IPS-18c (cell line): ENCODE results near the gene DERL3.

ENCODE experiments used
- H3K4me3 ChIP-seq: 2 replicates; pipeline ENCODE4 v1.7.0; 2013; ENCODE audit warnings: low read depth, mild to moderate bottlenecking, low read length, moderate library complexity; ENCODE audit not compliant: insufficient read depth
- H3K9me3 ChIP-seq: one replicate; pipeline ENCODE4 v1.6.1; 2013; ENCODE audit warnings: mild to moderate bottlenecking, low read length, moderate library complexity; ENCODE audit not compliant: control insufficient read depth, insufficient read depth

DERL3 gene

DNA sequence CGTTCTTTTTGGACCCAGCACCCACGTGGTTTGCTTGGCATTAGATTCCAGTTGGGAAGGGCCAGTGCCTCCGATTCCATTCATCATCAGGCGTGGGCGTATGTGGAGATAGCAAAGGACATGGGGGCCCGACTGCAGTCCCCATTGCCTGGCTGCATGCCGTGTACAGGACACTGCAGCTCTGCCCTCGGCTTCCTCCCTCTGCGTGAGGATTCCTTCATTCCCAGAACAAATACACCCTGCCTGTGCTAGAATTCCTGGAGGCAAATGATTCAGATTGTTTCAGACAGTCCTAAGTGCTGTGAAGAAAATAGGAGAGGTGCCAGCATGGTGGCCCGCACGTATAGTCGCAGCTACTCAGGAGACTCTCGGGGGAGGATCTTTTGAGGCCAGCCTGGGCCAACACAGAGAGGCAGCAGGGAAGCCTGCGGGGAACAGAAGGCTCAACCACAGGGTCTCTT lies 15.4 kb downstream of the DERL3 start:
- Histone ChIP-seq H3K4me3 (no peak overlapping the region), H3K9me3 (no peaks in the 10 kb centered on the region)

DNA sequence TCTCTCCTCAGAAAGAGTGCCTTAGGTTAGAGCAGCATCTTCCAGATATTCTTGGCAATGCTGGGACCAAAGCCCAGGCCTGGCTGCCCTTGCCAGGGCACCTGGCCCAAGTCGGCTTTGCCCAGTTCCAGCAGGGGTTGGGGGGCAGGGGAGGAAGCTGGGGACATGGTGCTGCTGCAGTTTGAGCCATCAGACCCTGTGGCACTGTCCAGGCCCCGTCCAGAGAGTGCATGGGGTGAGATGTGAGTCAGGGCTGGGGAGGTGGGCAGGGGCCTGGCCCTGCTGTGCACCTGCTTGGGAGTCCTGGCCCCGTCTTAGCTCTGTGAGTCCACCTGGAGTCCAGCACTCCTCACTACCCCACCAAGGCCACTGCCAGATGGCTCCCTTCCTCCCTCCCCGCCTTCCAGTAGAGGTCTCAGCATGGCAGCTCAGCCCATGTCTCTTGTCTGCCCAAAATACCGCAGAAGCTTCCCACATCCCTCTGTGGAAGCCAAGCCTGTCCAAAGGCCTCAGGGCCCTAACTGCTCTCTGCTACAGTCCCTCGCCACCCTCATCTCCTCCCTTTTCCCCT lies 16.6 kb downstream of the DERL3 start:
- H3K9me3 ChIP-seq, result no peaks in the 10 kb centered on the region

DNA sequence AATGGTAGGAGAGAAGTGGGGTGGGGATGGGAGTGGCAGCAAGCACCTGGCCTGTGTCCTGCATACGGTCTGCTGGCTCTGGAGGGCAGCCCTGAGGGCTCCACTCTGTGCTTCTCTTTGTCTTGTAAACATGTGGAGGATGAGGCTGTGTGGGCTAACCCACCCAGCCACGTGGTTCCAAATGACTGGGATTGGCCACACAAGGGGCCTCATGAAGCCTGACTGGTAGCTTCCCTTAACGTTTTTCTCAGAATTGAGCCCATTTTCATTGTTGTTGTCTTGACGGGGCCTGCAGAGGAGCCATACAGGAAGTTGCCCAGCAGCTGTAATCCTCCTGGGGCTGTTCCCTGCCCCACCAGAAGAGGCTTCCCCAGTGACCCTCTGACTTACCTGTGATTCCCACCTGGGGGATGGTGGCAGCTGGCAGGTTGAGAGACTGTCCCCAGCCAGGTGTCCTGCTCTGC lies 18.0 kb downstream of the DERL3 start:
- no peak overlapping the region for H3K4me3 ChIP-seq
- H3K9me3 ChIP-seq, result no peaks in the 10 kb centered on the region

More for the DNA sequence above, 16.6 kb downstream of the DERL3 start:
- H3K4me3 ChIP-seq, result no peak overlapping the region

GRCh38 chr22:23818541-23818940 lies 20.3 kb downstream of the DERL3 start:
- H3K9me3 ChIP-seq, result no peaks in the 10 kb centered on the region

DNA sequence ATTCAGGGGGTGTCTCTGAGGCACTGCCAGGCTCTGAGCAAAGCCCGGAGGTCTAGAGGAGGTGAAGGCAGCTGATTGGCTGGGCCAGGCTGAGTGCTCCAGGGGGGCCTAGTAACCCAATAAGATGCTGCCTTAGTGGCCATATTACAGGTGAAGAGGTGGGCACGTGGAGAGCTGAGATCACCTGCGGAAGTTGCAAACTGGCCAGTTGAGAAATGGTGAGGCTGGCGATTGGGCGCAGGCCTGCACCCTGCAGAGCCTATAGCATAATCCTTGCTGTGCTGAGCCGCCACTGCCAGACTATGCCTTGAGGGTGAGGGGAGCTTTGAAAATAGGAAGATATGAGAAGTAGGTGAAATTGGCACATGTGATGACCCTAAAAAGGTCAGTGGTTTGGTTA lies 21.7 kb downstream of the DERL3 start:
- Histone ChIP-seq H3K4me3 (no peak overlapping the region), H3K9me3 (no peaks in the 10 kb centered on the region)

More at GRCh38 chr22:23818541-23818940, 20.3 kb downstream of the DERL3 start:
- no peak overlapping the region for H3K4me3 ChIP-seq

DNA sequence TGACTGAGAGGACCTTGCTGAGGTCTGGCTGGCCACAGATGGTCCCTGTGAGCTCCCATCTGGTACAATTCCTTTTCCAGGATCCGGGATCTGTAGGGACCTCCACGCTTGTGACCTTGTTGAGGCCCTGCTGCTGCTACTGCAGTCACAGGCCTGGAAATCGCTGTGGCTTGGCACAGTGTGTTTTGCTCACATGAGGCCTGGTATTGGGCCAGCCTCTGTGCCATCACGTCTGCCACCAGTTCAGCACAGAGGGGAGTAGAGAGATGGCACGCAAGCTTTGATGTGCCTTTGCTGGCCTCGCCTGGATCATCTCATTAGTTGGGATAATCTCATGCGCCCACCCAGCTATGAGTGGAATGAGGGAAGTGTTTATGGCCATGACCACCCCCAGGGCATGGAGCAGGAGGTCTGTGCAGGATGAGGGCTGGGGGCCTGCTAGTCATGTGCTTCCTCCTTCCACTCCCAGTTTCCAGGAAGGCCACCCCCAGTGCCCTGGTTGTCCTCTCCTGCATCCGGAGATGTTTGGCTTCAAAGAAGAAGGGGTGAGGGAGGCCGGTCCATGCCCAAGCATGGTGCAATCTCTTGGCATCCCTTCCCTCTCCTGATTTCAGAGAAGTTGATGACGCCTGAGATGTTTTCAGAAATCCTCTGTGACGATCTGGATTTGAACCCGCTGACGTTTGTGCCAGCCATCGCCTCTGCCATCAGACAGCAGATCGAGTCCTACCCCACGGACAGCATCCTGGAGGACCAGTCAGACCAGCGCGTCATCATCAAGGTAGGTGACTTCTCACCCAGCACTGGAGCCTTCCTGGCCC lies 22.4 kb downstream of the DERL3 start:
- H3K9me3 ChIP-seq, result no peaks in the 10 kb centered on the region

GRCh38 chr22:23815541-23816155 lies 23.2 kb downstream of the DERL3 start:
- Histone ChIP-seq H3K9me3 (no peaks in the 10 kb centered on the region), H3K4me3 (no peak overlapping the region)

More for the DNA sequence above, 22.4 kb downstream of the DERL3 start:
- no peak overlapping the region for H3K4me3 ChIP-seq

DNA sequence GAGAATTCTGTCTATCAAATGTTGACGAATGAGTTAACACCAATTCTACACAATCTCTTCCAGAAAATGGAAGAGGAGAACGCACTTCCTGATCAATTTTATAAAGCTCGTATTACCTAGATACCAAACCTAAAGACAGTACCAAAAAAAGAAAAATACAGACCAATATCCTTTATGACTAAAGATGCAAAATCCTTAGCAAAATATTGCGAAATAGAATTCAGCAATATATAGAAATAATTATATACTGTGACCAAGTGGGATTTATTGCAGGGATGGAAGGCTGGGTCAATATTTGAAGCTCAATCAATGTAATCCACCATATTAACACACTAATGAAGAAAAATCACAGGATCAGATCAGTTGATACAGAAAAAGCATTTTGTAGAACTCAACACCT lies 26.4 kb downstream of the DERL3 start:
- Histone ChIP-seq H3K9me3 (no peaks in the 10 kb centered on the region), H3K4me3 (no peak overlapping the region)

- H3K4me3 ChIP-seq, result no peak overlapping the region
- H3K9me3 ChIP-seq, result no peaks in the 10 kb centered on the region
Observed at GRCh38 chr22:23806837-23807236, 32.0 kb downstream of the DERL3 start.

GRCh38 chr22:23804781-23805291 lies 34.0 kb downstream of the DERL3 start:
- H3K4me3 ChIP-seq, result no peak overlapping the region

GRCh38 chr22:23803001-23803819 lies 35.6 kb downstream of the DERL3 start:
- Histone ChIP-seq H3K4me3 (no peak overlapping the region), H3K9me3 (no peaks in the 10 kb centered on the region)

More at GRCh38 chr22:23804781-23805291, 34.0 kb downstream of the DERL3 start:
- H3K9me3 ChIP-seq, result no peaks in the 10 kb centered on the region

DNA sequence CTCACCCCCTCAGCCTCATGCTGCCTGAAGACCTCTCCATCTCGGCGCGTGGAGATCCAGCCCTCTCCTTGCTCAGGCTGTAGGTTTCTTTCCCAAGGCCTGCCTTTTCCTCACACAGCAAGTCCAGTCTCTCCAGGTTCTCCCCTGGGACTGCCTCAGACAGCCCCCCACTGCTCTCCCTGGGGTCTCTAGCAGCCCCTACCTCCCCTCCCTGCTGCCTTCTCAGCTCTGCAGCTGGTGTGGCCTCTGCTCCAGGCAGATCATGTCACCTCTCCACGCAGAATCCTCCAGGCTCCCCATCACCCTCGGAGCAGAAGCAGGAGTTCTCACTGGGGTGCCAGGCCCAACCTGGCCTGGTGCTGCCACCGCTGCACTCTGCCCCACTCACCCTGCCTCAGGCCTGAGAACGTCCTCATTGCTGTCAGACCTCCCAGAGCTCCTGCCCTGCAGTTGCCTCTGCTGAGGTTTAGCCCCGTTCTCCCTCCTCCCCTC lies 36.9 kb downstream of the DERL3 start:
- H3K9me3 ChIP-seq, result no peaks in the 10 kb centered on the region
- no peak overlapping the region for H3K4me3 ChIP-seq

GRCh38 chr22:23801238-23801821 lies 37.5 kb downstream of the DERL3 start:
- Histone ChIP-seq H3K9me3 (no peaks in the 10 kb centered on the region), H3K4me3 (no peak overlapping the region)

- no peaks in the 10 kb centered on the region for H3K9me3 ChIP-seq
- H3K4me3 ChIP-seq, result no peak overlapping the region
Observed at GRCh38 chr22:23800297-23801237, 38.2 kb downstream of the DERL3 start.

DNA sequence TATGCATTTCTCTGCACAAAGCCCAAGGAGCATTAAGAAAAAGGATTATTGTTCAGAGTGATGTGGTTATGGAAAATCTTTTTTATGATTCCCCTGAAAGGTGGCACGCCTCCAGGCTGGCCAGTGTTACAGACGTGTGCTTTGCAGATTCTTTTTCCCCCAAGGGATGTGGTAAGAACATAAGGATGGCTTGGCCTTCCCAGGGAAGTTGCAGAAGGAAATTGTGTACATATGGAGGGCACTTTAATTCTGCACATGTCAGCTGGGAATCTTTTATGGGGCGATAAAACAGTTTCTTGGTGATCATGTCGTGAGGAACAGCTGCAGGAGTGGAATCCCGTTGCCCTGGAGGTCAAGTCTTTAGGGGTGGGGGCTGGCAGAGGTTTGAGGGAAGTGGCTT lies 42.3 kb downstream of the DERL3 start:
- no peak overlapping the region for H3K4me3 ChIP-seq
- H3K9me3 ChIP-seq, result no peaks in the 10 kb centered on the region

GRCh38 chr22:23793326-23793725 lies 45.5 kb downstream of the DERL3 start:
- Histone ChIP-seq H3K4me3 (no peak overlapping the region), H3K9me3 (no peaks in the 10 kb centered on the region)
